Measurements from ENCODE around the gene VPS13A. TPM values are rescaled to one million over a fixed set of nuclear protein-coding genes. Genes with fewer than 3 reads are reported as not detected.

Gene VPS13A
- total and polyA plus RNA-seq, 4 donors = 3.7 to 58.3 (median 19.7) TPM

- Histone ChIP-seq H3K27ac (ENCODE audit: low read depth in 1 of 2, low read length in 1 of 2) (no peak overlapping the region), H3K9ac (ENCODE audit: insufficient read depth in 1 of 2, low read length in 2 of 2) (no peak overlapping the region), H3K4me3 (no peak overlapping the region), H3K36me3 (ENCODE audit: control insufficient read depth in 4 of 4, insufficient read depth in 4 of 4, low read length in 4 of 4) (no peaks in the 10 kb centered on the region), H3K4me1 (ENCODE audit: control insufficient read depth in 5 of 5, insufficient read depth in 5 of 5, low read length in 5 of 5) (peaks cover 0 to 4% (median under 1%) of the 10 kb centered on the region in 5 donors), H3K9me3 (ENCODE audit: control insufficient read depth in 4 of 4, insufficient read depth in 3 of 4, low read length in 3 of 4) (no peaks in the 10 kb centered on the region), H3K27me3 (ENCODE audit: control insufficient read depth in 3 of 3, insufficient read depth in 3 of 3, low read length in 2 of 3) (no peaks in the 10 kb centered on the region)
- no peak for ATAC-seq (ENCODE audit: insufficient read depth, low FRiP score)
- TF ChIP-seq, protein P1, sequence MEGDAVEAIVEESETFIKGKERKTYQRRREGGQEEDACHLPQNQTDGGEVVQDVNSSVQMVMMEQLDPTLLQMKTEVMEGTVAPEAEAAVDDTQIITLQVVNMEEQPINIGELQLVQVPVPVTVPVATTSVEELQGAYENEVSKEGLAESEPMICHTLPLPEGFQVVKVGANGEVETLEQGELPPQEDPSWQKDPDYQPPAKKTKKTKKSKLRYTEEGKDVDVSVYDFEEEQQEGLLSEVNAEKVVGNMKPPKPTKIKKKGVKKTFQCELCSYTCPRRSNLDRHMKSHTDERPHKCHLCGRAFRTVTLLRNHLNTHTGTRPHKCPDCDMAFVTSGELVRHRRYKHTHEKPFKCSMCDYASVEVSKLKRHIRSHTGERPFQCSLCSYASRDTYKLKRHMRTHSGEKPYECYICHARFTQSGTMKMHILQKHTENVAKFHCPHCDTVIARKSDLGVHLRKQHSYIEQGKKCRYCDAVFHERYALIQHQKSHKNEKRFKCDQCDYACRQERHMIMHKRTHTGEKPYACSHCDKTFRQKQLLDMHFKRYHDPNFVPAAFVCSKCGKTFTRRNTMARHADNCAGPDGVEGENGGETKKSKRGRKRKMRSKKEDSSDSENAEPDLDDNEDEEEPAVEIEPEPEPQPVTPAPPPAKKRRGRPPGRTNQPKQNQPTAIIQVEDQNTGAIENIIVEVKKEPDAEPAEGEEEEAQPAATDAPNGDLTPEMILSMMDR (IDR thresholded peaks at IDR 0.05; ENCODE audit: control extremely low read depth, extremely low read depth) = no peak
- WGBS, 2 donors = 82 to 94% methylated on average over 5 of the region's 5 CpGs
- DNase-seq = no peak
These were observed 292.3 kb downstream of the VPS13A start for GRCh38 chr9:77469515-77470231.

Other genes starting within 250 kb of the VPS13A start
- not detected for gene FOXB2, start 157.9 kb upstream of the VPS13A start, total RNA-seq
- gene FOXB2, start 157.9 kb upstream of the VPS13A start, polyA plus RNA-seq = not detected

All from lung (tissue), 12 donors.